Neural progenitor cell (in vitro differentiated cells): ENCODE measurements around the gene TNNC1. TPM values are rescaled to one million over a fixed set of nuclear protein-coding genes. Genes with fewer than 3 reads are reported as not detected.
A peak's percentile ranks its signal among the peaks of the same experiment; 100 is the strongest.

ENCODE experiments used
- DNase-seq: peaks from one replicate; pipeline ENCODE4 v3.0.0-alpha.2; 2016; ENCODE audit warnings: low spot score
- H2AFZ ChIP-seq: fragments of 200-600 bp; sonication (generic); replicated peaks from 2 replicates; pipeline ENCODE4 v1.6.1; 2016; ENCODE audit warnings: antibody characterized with exemption
- H3F3A ChIP-seq: fragments of 200-600 bp; sonication (generic); 2 replicates; pipeline ENCODE4 v1.6.1; 2016; ENCODE audit warnings: antibody characterized with exemption, low read depth
- H3K27ac ChIP-seq: fragments of 200-600 bp; sonication (generic); 2 replicates; pipeline ENCODE4 v1.5.1; 2016; ENCODE audit warnings: mild to moderate bottlenecking
- H3K27me3 ChIP-seq: fragments of 200-600 bp; sonication (generic); 2 replicates; pipeline ENCODE4 v1.6.1; 2016; ENCODE audit warnings: mild to moderate bottlenecking, moderate library complexity
- H3K36me3 ChIP-seq: fragments of 200-600 bp; sonication (generic); 2 replicates; pipeline ENCODE4 v1.5.1; 2016
- H3K4me1 ChIP-seq: fragments of 200-600 bp; sonication (generic); 2 replicates; pipeline ENCODE4 v1.6.1; 2016; ENCODE audit warnings: mixed run types
- H3K4me2 ChIP-seq: fragments of 200-600 bp; sonication (generic); 2 replicates; pipeline ENCODE4 v1.6.1; 2016
- H3K4me3 ChIP-seq: fragments of 200-600 bp; sonication (generic); 2 replicates; pipeline ENCODE4 v1.5.1; 2016
- H3K79me2 ChIP-seq: fragments of 200-600 bp; sonication (generic); 2 replicates; pipeline ENCODE4 v1.6.1; 2016; ENCODE audit warnings: low read depth
- H3K9ac ChIP-seq: fragments of 200-600 bp; sonication (generic); 2 replicates; pipeline ENCODE4 v1.6.1; 2016
- H3K9me3 ChIP-seq: fragments of 200-600 bp; sonication (generic); 2 replicates; pipeline ENCODE4 v1.5.1; 2016; ENCODE audit warnings: low read depth
- H4K20me1 ChIP-seq: fragments of 200-600 bp; sonication (generic); 2 replicates; pipeline ENCODE4 v1.6.1; 2016; ENCODE audit warnings: low read depth
- H3K27ac Mint-ChIP-seq: 3 replicates; pipeline ENCODE4 v1.8.0; 2021; ENCODE audit warnings: mixed read lengths
- H3K27me3 Mint-ChIP-seq: 2 replicates; pipeline ENCODE4 v1.8.0; 2022; ENCODE audit warnings: low read depth, mild to moderate bottlenecking, inconsistent platforms, moderate library complexity, mixed read lengths; ENCODE audit not compliant: insufficient read depth
- H3K36me3 Mint-ChIP-seq: 3 replicates; pipeline ENCODE4 v1.8.0; 2021; ENCODE audit warnings: mixed read lengths
- H3K4me1 Mint-ChIP-seq: 3 replicates; pipeline ENCODE4 v1.8.0; 2021; ENCODE audit warnings: mixed read lengths
- H3K4me3 Mint-ChIP-seq: 3 replicates; pipeline ENCODE4 v1.8.0; 2021; ENCODE audit warnings: mild to moderate bottlenecking, moderate library complexity, mixed read lengths
- H3K9me3 Mint-ChIP-seq: 3 replicates; pipeline ENCODE4 v1.8.0; 2020; ENCODE audit warnings: mixed read lengths
- EZH2 ChIP-seq: fragments of 200-600 bp; sonication (generic); IDR thresholded peaks from 2 replicates; pipeline ENCODE4 v1.6.1; 2017; ENCODE audit warnings: antibody characterized with exemption, mild to moderate bottlenecking, moderate library complexity
- EZH2phosphoT487 ChIP-seq: fragments of 200-600 bp; sonication (generic); IDR thresholded peaks from 2 replicates; pipeline ENCODE4 v1.6.1; 2017; ENCODE audit warnings: antibody characterized with exemption
- total RNA-seq: library from RNA; depleted of rRNA; stranded (reverse); fragments of >200 nt; gene quantifications from 2 replicates; pipeline ENCODE4 v1.2.3, GENCODE V29; 2015; ENCODE audit warnings: low replicate concordance
- TF ChIP-seq, protein P1 (sequence below): fragments of 200-600 bp; sonication (generic); IDR thresholded peaks from 2 replicates; pipeline ENCODE4 v1.5.1; 2017; ENCODE audit warnings: antibody characterized with exemption, mild to moderate bottlenecking

The TNNC1 gene
- total RNA-seq, 1 donor from 2014 or later: 0.67 TPM

DNA sequence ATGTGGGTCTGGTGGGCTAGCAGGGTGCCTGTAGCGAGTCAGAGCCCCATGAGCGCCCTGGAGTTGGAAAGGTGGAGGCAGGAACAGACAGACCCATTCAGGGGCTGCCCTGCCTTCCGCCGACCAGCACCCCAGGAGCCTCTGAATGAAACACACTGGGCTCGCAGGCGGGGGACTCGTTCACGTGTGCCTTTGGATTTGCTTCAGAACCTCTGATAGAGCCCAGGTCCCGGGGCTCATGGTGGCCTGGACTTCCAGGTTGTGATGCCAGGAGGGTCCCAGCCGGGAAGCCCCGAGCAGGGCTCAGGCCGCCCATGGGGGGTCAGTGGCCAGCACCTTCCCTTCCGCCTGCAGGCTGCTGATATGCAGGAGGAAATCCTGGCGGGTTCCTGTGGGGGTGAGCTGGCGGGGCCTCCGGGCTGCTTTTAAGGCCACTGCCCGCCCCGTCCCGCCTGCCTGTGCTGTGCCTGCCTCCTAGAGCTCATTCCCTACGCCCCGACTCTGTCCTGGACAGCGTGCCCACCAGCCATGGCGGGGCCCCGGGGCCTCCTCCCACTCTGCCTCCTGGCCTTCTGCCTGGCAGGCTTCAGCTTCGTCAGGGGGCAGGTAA, 41.1 kb upstream of the TNNC1 start, which contains the start of gene STAB1:
Gene STAB1 (plus strand): TSS at position 453 of the 610 bp plus-strand sequence. CDS start 76 bp downstream, at position 529.
- peaks cover 7% of the 10 kb centered on the region for H3F3A ChIP-seq
- peak within 1 kb of the TSS; percentile 53 for H3K27ac ChIP-seq
- H3K9ac ChIP-seq: no peak within 1 kb of the TSS

DNA sequence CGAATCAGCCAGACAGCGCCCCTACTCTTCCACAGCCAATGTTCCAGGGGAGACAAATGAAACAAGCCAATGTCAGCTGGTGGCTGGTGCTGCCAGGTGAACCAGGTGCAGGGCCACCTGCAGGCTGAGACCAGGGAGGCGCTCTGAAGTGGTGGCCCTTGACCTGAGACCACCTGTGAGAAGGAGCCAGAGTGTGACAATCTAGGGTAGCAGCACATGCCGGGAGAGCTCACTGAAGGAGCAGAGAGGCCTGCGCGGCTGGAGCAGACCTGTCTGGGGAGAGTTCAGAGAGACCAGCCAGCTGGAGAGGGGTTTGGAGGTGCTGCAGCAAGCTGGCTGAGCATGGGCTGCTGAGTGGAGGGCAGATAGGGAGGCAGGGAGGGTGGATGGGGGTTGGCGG, 40.6 kb upstream of the TNNC1 start:
- peak overlapping the region; percentile 53 for H3K27ac ChIP-seq
- H3K4me2 ChIP-seq: no peak overlapping the region
- Mint-ChIP-seq H3K27ac (no peak overlapping the region), H3K4me3 (peak overlapping the region; percentile 11), H3K4me1 (peaks cover 10% of the 10 kb centered on the region), H3K9me3 (no peaks in the 10 kb centered on the region), H3K27me3 (peaks cover 6% of the 10 kb centered on the region), H3K36me3 (peaks cover 8% of the 10 kb centered on the region)
- H3K79me2 ChIP-seq: no peaks in the 10 kb centered on the region
- TF ChIP-seq EZH2 (no peak), EZH2phosphoT487 (no peak)
- TF ChIP-seq, protein P1, sequence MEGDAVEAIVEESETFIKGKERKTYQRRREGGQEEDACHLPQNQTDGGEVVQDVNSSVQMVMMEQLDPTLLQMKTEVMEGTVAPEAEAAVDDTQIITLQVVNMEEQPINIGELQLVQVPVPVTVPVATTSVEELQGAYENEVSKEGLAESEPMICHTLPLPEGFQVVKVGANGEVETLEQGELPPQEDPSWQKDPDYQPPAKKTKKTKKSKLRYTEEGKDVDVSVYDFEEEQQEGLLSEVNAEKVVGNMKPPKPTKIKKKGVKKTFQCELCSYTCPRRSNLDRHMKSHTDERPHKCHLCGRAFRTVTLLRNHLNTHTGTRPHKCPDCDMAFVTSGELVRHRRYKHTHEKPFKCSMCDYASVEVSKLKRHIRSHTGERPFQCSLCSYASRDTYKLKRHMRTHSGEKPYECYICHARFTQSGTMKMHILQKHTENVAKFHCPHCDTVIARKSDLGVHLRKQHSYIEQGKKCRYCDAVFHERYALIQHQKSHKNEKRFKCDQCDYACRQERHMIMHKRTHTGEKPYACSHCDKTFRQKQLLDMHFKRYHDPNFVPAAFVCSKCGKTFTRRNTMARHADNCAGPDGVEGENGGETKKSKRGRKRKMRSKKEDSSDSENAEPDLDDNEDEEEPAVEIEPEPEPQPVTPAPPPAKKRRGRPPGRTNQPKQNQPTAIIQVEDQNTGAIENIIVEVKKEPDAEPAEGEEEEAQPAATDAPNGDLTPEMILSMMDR: no peak
- no peaks in the 10 kb centered on the region for H3K9me3 ChIP-seq
- H3K4me3 ChIP-seq: no peak overlapping the region
- peaks cover 6% of the 10 kb centered on the region for H3K4me1 ChIP-seq
- no peaks in the 10 kb centered on the region for H3K27me3 ChIP-seq
- no peaks in the 10 kb centered on the region for H3K36me3 ChIP-seq
- H3K9ac ChIP-seq: no peak overlapping the region
- DNase-seq: no peak
- H4K20me1 ChIP-seq: peaks cover 22% of the 10 kb centered on the region
- no peak overlapping the region for H2AFZ ChIP-seq
- H3F3A ChIP-seq: peaks cover 7% of the 10 kb centered on the region

More for the DNA sequence above, 41.1 kb upstream of the TNNC1 start, which contains the start of gene STAB1:
- peaks cover 18% of the 10 kb centered on the region for H4K20me1 ChIP-seq
- Mint-ChIP-seq H3K27me3 (peaks cover 6% of the 10 kb centered on the region), H3K4me1 (peaks cover 10% of the 10 kb centered on the region), H3K36me3 (peaks cover 8% of the 10 kb centered on the region), H3K4me3 (peak within 1 kb of the TSS; percentile 11), H3K9me3 (no peaks in the 10 kb centered on the region), H3K27ac (no peak within 1 kb of the TSS)
- no peak for TF ChIP-seq EZH2
- no peak for TF ChIP-seq EZH2phosphoT487
- TF ChIP-seq, protein P1: no peak
- H3K4me1 ChIP-seq: peaks cover 6% of the 10 kb centered on the region
- no peak within 1 kb of the TSS for H3K4me3 ChIP-seq
- H3K4me2 ChIP-seq: no peak within 1 kb of the TSS
- no peaks in the 10 kb centered on the region for H3K9me3 ChIP-seq
- no peaks in the 10 kb centered on the region for H3K79me2 ChIP-seq
- H2AFZ ChIP-seq: no peak within 1 kb of the TSS
- no peaks in the 10 kb centered on the region for H3K27me3 ChIP-seq
- no peaks in the 10 kb centered on the region for H3K36me3 ChIP-seq
- no peak for DNase-seq

DNA sequence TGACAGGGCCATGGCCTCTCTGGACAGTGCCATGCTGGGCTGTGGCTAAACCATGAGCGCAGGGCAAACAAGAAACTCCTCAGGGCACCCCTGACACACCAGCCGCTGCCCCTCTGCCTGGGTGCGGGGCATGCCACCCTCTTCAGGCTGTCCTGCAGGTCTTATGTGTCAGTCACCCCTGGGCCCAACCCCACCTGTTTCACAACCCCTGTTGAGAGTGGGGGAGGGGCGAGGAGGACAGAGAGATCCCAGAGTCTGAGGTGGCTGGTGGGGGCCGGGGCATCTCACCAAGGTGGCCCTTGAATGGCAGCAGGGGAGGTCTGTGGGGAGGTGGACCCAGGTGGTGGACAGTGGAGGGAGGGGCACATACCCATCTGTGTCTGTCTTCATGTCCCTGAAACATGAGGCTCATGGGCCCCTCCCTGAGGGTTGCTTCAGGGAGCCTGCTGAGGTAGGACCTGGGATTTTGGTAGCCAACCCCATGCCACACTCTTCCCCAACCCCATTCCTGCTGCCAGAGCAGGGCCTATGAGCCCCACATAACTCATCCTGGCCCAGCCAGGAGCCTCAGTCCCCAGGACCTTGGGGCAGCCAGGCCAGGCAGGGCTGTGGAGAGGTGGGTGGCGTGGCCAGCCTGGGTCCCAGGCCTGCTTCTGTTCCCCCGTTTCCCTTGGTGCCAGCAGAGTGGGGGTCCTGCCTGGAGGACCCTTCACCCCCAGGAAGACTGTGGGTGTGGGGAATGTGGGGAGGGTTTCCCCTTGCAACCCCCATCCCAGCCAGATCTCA, 39.6 kb upstream of the TNNC1 start:
- TF ChIP-seq, protein P1: no peak
- TF ChIP-seq EZH2phosphoT487: no peak
- no peak for TF ChIP-seq EZH2
- H2AFZ ChIP-seq: no peak overlapping the region
- H3K9ac ChIP-seq: no peak overlapping the region
- peaks cover 6% of the 10 kb centered on the region for H3K4me1 ChIP-seq
- no peaks in the 10 kb centered on the region for H3K36me3 ChIP-seq
- H3K79me2 ChIP-seq: no peaks in the 10 kb centered on the region
- Mint-ChIP-seq H3K9me3 (no peaks in the 10 kb centered on the region), H3K27ac (no peak overlapping the region), H3K4me1 (peaks cover 10% of the 10 kb centered on the region), H3K27me3 (peaks cover 6% of the 10 kb centered on the region), H3K4me3 (no peak overlapping the region), H3K36me3 (peaks cover 8% of the 10 kb centered on the region)
- no peak overlapping the region for H3K4me2 ChIP-seq
- no peak overlapping the region for H3K4me3 ChIP-seq
- no peaks in the 10 kb centered on the region for H3K27me3 ChIP-seq
- peaks cover 7% of the 10 kb centered on the region for H3F3A ChIP-seq
- no peaks in the 10 kb centered on the region for H3K9me3 ChIP-seq
- H3K27ac ChIP-seq: peak overlapping the region; percentile 46
- peaks cover 22% of the 10 kb centered on the region for H4K20me1 ChIP-seq
- DNase-seq: no peak
